ENCODE data around the gene ABCC5.
"Not testable (repeated sequence)": the region's sequence is repeated elsewhere in the genome, so short reads cannot be mapped to it uniquely, and the experiment has no call there.

Gene ABCC5

GRCh38 chr3:184050217-184050847, 32.6 kb upstream of the ABCC5 start:
- TF ChIP-seq CTCF (IDR thresholded peaks at IDR 0.05; ENCODE audit: extremely low read depth, insufficient read depth, missing control alignments): no peak
- in situ Hi-C loops (cut with MboI; ENCODE audit: low pct_unique_long_range_greater_than_20kb, low sequenced_read_pairs, unreplicated experiment): no loop called here
- DNase-seq (ENCODE audit: low spot score): no peak

GRCh38 chr3:184045995-184046394, 28.3 kb upstream of the ABCC5 start:
- TF ChIP-seq CTCF (IDR thresholded peaks at IDR 0.05; ENCODE audit: extremely low read depth, insufficient read depth, missing control alignments): no peak
- in situ Hi-C loops (cut with MboI; ENCODE audit: low pct_unique_long_range_greater_than_20kb, low sequenced_read_pairs, unreplicated experiment): no loop called here
- no peak for DNase-seq (ENCODE audit: low spot score)

DNA sequence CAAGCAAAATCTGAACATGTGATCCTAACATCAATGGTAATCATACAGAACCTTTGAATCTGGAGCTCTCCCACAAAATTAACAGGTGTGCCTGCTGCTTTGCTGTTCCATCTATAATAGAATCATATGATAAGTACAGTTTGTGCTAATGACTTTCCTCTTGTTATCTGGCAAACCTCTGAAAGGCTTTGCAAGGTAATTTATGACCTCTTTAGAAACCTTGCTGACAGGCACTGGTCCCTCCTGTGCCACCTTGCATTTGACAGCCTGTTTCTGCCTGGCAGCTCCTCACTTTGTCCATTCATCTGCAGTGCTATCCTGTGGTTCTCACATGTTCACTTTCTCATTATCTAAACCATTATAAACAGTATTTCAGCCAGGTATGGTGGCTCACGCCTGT, 24.9 kb upstream of the ABCC5 start:
- DNase-seq (ENCODE audit: low spot score): no peak
- TF ChIP-seq CTCF (IDR thresholded peaks at IDR 0.05; ENCODE audit: extremely low read depth, insufficient read depth, missing control alignments): no peak
- in situ Hi-C loops (cut with MboI; ENCODE audit: low pct_unique_long_range_greater_than_20kb, low sequenced_read_pairs, unreplicated experiment): no loop called here

GRCh38 chr3:184040010-184040409, 22.3 kb upstream of the ABCC5 start:
- no peak for DNase-seq (ENCODE audit: low spot score)
- no peak for TF ChIP-seq CTCF (IDR thresholded peaks at IDR 0.05; ENCODE audit: extremely low read depth, insufficient read depth, missing control alignments)
- in situ Hi-C loops (cut with MboI; ENCODE audit: low pct_unique_long_range_greater_than_20kb, low sequenced_read_pairs, unreplicated experiment): no loop called here

DNA sequence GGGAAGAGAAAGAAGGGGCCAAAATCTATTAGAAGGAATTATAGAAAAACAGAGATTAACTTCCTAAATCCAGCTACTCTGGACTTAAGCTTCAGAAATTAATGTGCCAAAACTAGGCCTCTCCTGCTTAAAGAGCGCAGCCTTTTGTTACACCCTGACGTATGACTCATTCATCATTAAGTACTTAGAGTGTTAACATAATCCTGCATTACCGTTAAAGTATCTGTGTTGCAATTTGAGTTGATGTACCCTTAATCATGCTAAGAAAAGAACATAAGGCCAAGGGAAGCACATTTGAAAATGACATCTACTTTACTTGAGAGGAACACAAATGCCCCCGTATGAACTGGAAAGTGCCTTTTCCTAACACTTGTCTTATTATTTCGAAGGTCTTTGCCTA, 21.7 kb upstream of the ABCC5 start:
- TF ChIP-seq CTCF (IDR thresholded peaks at IDR 0.05; ENCODE audit: extremely low read depth, insufficient read depth, missing control alignments): no peak
- no peak for DNase-seq (ENCODE audit: low spot score)
- in situ Hi-C loops (cut with MboI; ENCODE audit: low pct_unique_long_range_greater_than_20kb, low sequenced_read_pairs, unreplicated experiment): no loop called here

GRCh38 chr3:184038307-184038706, 20.6 kb upstream of the ABCC5 start:
- DNase-seq (ENCODE audit: low spot score); in situ Hi-C loops (cut with MboI; ENCODE audit: low pct_unique_long_range_greater_than_20kb, low sequenced_read_pairs, unreplicated experiment): not testable (repeated sequence)

DNA sequence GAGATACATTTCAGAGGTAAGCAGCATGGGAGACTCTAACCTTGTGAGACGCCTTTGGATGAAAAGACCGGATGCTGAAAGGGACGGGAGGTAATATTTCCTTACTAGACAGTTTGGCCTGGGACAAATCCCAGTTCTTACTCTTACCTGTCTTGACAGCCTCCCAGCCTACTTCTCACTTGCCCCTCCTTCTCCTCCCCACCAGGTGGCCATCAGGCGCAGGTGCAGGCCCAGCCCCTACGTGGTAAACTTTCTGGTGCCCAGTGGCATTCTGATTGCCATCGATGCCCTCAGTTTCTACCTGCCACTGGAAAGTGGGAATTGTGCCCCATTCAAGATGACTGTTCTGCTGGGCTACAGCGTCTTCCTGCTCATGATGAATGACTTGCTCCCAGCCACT, 20.1 kb upstream of the ABCC5 start:
- DNase-seq (ENCODE audit: low spot score): no peak
- no peak for TF ChIP-seq CTCF (IDR thresholded peaks at IDR 0.05; ENCODE audit: extremely low read depth, insufficient read depth, missing control alignments)
- in situ Hi-C loops (cut with MboI; ENCODE audit: low pct_unique_long_range_greater_than_20kb, low sequenced_read_pairs, unreplicated experiment): no loop called here
